RPMI8226 (cell line): ENCODE measurements around the gene ZBTB43.
"Not testable (repeated sequence)": the region's sequence is repeated elsewhere in the genome, so short reads cannot be mapped to it uniquely, and the experiment has no call there.

Experiments
- DNase-seq: peaks from one replicate; pipeline ENCODE4 v3.0.0-alpha.2; 2015

The ZBTB43 gene

GRCh38 chr9:126791406-126792230 lies 13.2 kb upstream of the ZBTB43 start:
- peak; percentile 43 for DNase-seq

GRCh38 chr9:126793686-126794417 lies 11.0 kb upstream of the ZBTB43 start:
- DNase-seq = no peak

DNA sequence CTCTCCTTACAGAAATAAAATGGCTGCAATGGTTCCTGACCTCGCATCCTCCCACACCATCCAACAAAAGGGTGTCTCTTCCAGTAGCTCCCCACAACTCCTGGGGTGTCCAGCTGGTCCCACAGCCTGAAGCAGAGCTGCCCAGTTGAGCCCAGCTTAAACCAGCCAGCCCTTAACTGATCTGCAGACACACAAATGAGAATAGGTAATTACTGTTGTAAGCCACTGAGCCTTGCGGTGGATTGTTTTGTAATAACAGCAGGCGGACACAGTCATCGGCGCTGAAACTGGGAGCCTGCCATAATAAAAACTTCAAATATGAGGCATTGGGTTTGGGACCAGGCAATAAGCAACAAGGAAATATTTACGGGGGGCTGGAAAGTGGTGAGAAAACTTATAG lies 10.4 kb upstream of the ZBTB43 start:
- DNase-seq = no peak

- peak; percentile 38 for DNase-seq
Observed at GRCh38 chr9:126796758-126797157, 8.1 kb upstream of the ZBTB43 start.

DNA sequence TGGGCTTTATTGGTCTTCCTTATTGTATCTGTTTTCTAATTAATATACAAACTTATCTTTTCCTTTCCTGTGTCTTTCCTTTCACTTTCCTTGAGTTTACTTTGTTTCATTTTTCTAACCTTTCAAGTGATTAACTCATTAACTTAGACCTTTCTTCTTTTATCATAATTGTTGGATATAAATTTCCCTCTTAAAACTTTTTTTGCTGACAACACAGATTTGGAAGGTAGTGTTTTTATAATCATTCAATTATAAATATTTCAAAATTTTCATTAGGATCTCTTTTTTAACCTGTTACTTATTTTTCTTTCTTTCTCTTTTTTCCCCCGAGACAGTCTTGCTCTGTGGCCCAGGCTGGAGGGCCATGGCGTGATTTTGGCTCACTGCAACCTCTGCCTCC lies 6.9 kb upstream of the ZBTB43 start:
- DNase-seq = no peak

DNA sequence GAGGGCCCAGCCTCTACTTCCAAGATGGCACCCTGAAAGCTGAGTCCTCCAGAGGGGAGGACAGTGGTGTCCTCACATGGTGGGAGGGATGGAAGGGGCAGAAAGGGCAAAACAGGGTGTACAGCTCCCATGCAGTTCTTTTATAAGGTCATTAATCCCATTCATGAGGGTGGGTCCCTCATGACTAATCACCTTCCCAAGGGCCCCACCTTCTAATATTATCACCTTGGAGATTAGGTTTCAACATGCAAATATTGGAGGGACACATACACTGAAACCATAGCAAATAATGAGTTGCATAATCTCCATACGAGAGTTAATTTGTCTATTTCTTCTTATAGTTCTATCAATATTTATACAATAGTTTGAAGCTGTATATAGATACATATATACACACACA lies 5.8 kb upstream of the ZBTB43 start:
- DNase-seq = no peak

DNA sequence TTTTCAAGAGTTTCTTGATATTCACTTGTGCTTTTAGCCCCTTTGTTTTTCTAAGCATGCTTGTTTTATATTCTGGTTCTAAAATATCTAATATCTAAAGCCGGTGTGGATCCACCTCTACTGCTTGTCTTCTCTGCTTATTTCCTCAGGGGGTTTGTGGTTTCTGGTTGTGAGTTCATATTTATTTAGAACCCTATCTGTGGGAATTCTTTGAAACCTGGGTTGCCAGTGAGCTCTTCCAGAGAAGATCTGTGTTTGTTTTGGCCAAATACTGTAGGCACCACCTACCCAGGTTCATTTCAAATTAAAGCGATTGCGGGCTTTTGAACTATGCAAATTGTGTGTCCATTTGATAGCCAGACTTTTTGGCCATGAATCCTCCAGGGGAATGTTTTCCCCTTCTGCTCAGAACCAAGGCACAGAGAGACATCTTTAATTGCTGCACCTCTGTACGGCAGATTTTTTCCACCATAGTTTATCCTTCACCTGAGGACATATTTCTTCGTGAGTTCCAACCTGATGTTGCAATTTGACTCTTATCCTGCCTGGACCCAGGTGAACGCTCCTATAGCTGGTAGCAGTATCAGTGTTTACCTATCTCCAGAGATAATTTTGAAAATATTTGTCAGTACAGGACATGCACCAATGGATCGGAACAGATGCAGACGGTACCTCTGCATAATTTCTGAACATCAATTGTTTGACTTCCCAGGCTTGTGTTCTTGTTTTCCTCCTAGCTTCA lies 2.4 kb upstream of the ZBTB43 start:
- no peak for DNase-seq

DNA sequence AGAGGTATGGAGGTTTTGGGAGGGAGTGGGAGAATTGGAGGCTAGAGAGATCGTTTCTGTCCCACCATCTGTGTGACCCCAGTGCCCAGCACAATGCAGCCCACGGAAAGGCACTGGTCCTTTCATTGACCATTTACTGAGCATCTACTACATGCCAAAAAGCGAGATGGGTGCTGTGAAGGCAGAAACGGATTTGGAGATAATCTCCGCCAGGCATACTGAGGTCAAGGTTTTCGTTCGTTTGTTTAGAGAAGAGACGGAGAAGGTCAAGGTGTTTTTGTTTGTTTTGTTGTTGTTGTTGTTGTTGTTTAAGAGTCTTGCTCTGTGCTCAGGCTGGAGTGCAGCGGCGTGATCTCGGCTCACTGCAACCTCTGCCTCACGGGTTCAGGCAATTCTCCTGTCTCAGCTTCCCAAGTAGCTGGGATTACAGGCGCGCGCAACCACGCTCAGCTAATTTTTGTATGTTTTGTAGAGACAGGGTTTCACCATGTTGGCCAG lies 593 bp upstream of the ZBTB43 start:
- DNase-seq = no peak

- peak; percentile 92 for DNase-seq
Observed at GRCh38 chr9:126805554-126806262, 868 bp downstream of the ZBTB43 start.

GRCh38 chr9:126806336-126806735 lies 1.5 kb downstream of the ZBTB43 start:
- no peak for DNase-seq

GRCh38 chr9:126809068-126809467 lies 4.2 kb downstream of the ZBTB43 start:
- DNase-seq = no peak

GRCh38 chr9:126810221-126810620 lies 5.4 kb downstream of the ZBTB43 start:
- DNase-seq = not testable (repeated sequence)

DNA sequence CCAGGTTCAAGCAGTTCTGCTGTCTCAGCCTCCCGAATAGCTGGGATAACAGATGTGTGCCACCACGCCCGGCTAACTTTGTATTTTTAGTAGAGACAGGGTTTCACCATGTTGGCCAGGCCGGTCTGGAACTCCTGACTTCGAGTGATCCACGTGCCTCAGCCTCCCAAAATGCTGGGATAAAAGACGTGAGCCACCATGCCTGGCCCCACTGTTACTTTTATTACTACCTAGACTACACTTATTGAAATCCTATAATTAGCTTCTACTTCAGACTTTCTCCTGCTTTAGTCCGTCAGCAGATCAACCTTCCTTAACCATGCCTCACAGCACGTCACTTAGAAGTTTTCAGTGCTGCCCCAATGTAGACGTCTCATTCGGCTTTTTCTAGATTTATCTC lies 8.2 kb downstream of the ZBTB43 start:
- DNase-seq = no peak

DNA sequence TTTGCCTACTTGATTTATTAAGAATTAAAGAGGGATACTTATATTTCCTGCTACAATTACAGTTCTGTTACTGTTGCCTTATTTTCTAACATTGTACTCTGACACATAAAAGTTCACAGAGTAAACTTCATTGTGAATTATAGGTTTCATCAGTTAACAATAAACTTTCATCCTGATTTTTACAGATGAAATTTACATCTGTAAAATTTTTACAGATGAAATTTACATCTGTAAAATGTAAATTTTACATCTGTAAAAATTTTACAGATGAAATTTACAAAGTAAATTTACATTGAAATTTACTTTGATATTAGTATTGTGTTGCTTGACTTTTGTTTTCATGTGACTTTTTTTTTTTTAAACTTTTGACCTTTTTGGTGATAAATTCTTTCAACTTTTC lies 9.3 kb downstream of the ZBTB43 start:
- no peak for DNase-seq

GRCh38 chr9:126817615-126818014 lies 12.8 kb downstream of the ZBTB43 start:
- DNase-seq = not testable (repeated sequence)

GRCh38 chr9:126818482-126818881 lies 13.6 kb downstream of the ZBTB43 start:
- DNase-seq = no peak

DNA sequence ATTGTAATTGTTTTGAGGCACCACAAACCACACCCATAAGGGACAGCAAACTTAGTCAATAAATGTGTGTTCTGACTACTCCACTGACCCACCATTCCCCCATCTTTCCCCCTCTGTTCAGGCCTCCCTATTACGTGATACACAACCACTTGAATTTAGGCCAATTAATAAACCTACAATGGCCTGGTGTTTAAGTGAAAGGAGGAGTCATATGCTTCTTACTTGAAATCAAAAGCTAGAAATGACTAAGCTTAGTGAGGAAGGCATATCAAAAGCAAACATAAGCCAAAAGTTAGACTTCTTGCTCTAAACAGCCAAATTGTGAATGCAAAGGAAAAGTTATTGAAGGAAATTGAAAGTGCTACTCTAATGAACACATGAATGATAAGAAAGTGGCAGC lies 14.6 kb downstream of the ZBTB43 start:
- DNase-seq = no peak

DNA sequence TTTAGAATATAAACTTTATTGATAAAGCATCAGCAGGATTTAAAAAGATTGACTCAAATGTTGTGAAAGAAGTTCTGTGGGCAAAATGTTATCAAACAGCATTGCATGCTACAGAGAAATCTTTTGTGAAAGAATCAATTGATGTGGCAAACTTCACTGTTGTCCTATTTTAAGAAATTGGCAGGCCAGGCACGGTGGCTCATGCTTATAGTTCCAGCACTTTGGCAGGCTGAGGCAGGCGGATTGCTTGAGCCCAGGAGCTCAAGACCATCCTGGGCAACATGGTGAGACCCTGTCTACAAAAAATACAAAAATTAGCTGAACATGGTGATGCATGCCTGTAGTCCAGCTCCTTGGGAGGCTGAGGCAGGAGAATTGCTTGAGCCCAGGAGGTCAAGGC lies 17.4 kb downstream of the ZBTB43 start:
- DNase-seq = no peak

DNA sequence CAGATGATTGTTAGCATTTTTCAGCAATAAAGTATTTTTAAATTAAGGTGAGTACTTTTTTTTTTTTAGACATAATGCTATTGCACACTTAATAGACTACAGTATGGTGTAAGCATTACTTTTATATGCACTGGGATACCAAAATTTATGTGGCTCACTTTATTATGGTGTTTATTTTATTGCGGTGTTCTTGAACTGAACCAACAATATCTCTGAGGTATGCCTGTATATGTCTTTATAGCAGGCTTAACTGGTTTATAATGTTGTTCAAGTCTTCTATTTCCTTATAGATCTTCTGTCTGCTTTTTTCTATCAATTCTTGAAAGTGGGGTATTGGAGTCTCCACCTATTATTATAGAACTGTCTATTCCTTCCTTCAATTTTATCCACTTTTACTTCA lies 18.0 kb downstream of the ZBTB43 start:
- no peak for DNase-seq

DNA sequence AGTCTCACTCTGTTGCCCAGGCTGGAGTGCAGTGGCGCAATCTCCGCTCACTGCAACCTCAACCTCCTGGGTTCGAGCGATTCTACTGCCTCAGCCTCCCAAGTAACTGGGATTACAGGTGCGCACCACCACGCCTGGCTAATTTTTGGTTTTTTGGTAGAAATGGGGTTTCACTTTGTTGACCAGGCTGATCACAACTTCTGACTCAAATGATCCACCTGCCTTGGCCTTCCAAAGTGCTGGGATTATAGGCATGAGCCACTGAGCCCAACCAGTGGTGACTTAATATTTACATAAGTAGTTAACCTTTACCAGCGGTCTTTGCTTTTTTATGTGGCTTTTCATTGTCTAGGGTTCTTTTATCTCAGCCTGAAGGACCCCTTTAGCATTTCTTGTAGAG lies 19.2 kb downstream of the ZBTB43 start:
- not testable (repeated sequence) for DNase-seq

DNA sequence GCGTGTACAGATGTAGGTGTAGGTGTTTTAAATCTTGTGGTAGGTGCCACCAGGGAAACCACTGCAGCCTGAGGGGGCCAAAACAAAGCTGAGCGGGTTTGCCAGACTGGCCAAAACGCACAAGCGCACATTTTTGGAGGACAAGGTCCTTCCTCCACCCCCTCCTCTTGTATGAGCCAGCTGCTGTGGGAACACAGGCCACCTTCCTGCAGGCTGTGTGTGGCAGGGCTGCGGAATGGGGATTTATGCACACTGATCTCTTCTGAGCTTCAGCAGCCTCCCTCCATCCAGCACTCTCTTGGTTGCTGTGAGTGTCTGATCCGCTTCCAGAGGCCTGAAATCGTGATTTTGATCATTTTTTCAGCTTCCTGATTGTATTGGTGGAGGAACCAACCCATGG lies 22.4 kb downstream of the ZBTB43 start:
- no peak for DNase-seq

GRCh38 chr9:126829035-126829434 lies 24.2 kb downstream of the ZBTB43 start:
- DNase-seq = no peak

GRCh38 chr9:126830827-126831226 lies 26.0 kb downstream of the ZBTB43 start:
- DNase-seq = no peak
